Muscle layer of duodenum (tissue), 2 donors: ENCODE results near the gene HNRNPM.

ENCODE experiments used
- H3K27ac ChIP-seq: one replicate; pipeline ENCODE4 v1.7.0; 2013; ENCODE audit warnings: mild to moderate bottlenecking, low read length
- H3K27me3 ChIP-seq: one replicate; pipeline ENCODE4 v1.7.0; 2013; ENCODE audit warnings: low read depth, mild to moderate bottlenecking, control low read depth, low read length
- H3K36me3 ChIP-seq, 2 donors: one replicate each; pipeline ENCODE4 v1.7.0; 2013; ENCODE audit warnings: low read length in 2 of 2, control low read depth in 1 of 2, mild to moderate bottlenecking in 1 of 2; ENCODE audit not compliant: insufficient read depth in 2 of 2, control insufficient read depth in 1 of 2
- H3K4me1 ChIP-seq, 2 donors: one replicate each; pipeline ENCODE4 v1.7.0; 2013; ENCODE audit warnings: low read length in 2 of 2, mild to moderate bottlenecking in 2 of 2, control low read depth in 1 of 2, moderate library complexity in 1 of 2; ENCODE audit not compliant: insufficient read depth in 2 of 2, control insufficient read depth in 1 of 2
- H3K4me3 ChIP-seq, 2 donors: one replicate each; pipeline ENCODE4 v1.7.0; 2013; ENCODE audit warnings: low read length in 2 of 2, low read depth in 1 of 2, mild to moderate bottlenecking in 1 of 2
- H3K9me3 ChIP-seq, 2 donors: one replicate each; pipeline ENCODE4 v1.7.0; 2013; ENCODE audit warnings: low read length in 2 of 2, control low read depth in 1 of 2, mild to moderate bottlenecking in 1 of 2; ENCODE audit not compliant: control insufficient read depth in 1 of 2
- donor health status: healthy.

Gene HNRNPM

GRCh38 chr19:8530061-8530679 lies 85.4 kb downstream of the HNRNPM start:
- no peak overlapping the region for H3K4me3 ChIP-seq
- peaks cover 3 to 8% of the 10 kb centered on the region in 2 donors for H3K4me1 ChIP-seq
- H3K36me3 ChIP-seq: peaks cover 7 to 13% of the 10 kb centered on the region in 2 donors

GRCh38 chr19:8531470-8531869 lies 86.7 kb downstream of the HNRNPM start:
- Histone ChIP-seq H3K9me3 (no peaks in the 10 kb centered on the region), H3K27me3 (no peaks in the 10 kb centered on the region), H3K27ac (no peak overlapping the region), H3K36me3 (peaks cover 7 to 13% of the 10 kb centered on the region in 2 donors), H3K4me1 (peaks cover 3 to 7% of the 10 kb centered on the region in 2 donors), H3K4me3 (no peak overlapping the region)

More at GRCh38 chr19:8530061-8530679, 85.4 kb downstream of the HNRNPM start:
- no peak overlapping the region for H3K27ac ChIP-seq
- H3K27me3 ChIP-seq: no peaks in the 10 kb centered on the region
- H3K9me3 ChIP-seq: no peaks in the 10 kb centered on the region

GRCh38 chr19:8532225-8532624 lies 87.5 kb downstream of the HNRNPM start:
- peaks cover 0 to 3% of the 10 kb centered on the region in 2 donors for H3K4me1 ChIP-seq
- no peaks in the 10 kb centered on the region for H3K9me3 ChIP-seq
- H3K27me3 ChIP-seq: no peaks in the 10 kb centered on the region
- no peak overlapping the region for H3K27ac ChIP-seq
- H3K4me3 ChIP-seq: no peak overlapping the region
- peaks cover under 1 to 13% of the 10 kb centered on the region in 2 donors for H3K36me3 ChIP-seq

- no peaks in the 10 kb centered on the region for H3K9me3 ChIP-seq
- no peak overlapping the region for H3K4me3 ChIP-seq
Observed at GRCh38 chr19:8536282-8536681, 91.5 kb downstream of the HNRNPM start.

GRCh38 chr19:8537099-8537498 lies 92.3 kb downstream of the HNRNPM start:
- Histone ChIP-seq H3K4me1 (no peaks in the 10 kb centered on the region), H3K9me3 (no peaks in the 10 kb centered on the region), H3K36me3 (peaks cover 0 to 6% of the 10 kb centered on the region in 2 donors), H3K27me3 (no peaks in the 10 kb centered on the region), H3K27ac (no peak overlapping the region), H3K4me3 (no peak overlapping the region)

More at GRCh38 chr19:8536282-8536681, 91.5 kb downstream of the HNRNPM start:
- no peaks in the 10 kb centered on the region for H3K27me3 ChIP-seq
- H3K27ac ChIP-seq: no peak overlapping the region
- no peaks in the 10 kb centered on the region for H3K4me1 ChIP-seq
- no peaks in the 10 kb centered on the region for H3K36me3 ChIP-seq
